H1 (cell line): ENCODE results near the gene LARP4B. TPM values are rescaled to one million over a fixed set of nuclear protein-coding genes. Genes with fewer than 3 reads are reported as not detected.

Experiments used
- CTCF ChIA-PET: fragments of 300-600 bp; sonication (Branson Sonifier 250); formaldehyde crosslinking; loops from one replicate; lab custom pipeline; 2021; ENCODE audit not compliant: partially characterized antibody; lab: Charles Lee
- POLR2A ChIA-PET: fragments of 300-600 bp; sonication (Branson Sonifier 250); formaldehyde crosslinking; loops from one replicate; lab custom pipeline; 2021; ENCODE audit warnings: inconsistent platforms; ENCODE audit not compliant: partially characterized antibody; lab: Charles Lee
- DNase-seq, 2 experiments: peaks; one replicate each; pipeline versions ENCODE4 v3.0.0 to v3.0.0-alpha.2; 2010 to 2022; ENCODE audit warnings: low spot score in 2 of 2, low read depth in 1 of 2, mixed read lengths in 1 of 2
- FAIRE-seq: peaks from 2 replicates; lab custom pipeline; 2011; peaks lifted over from hg19 to GRCh38; lab: Jason Lieb, UNC
- H2AFZ ChIP-seq: 2 replicates; pipeline ENCODE4 v1.8.1; 2012; ENCODE audit warnings: low read length, inconsistent platforms
- H2AK5ac ChIP-seq: 2 replicates; pipeline ENCODE4 v1.6.1; 2013; ENCODE audit warnings: low read depth, low read length
- H2BK120ac ChIP-seq: replicated peaks from 2 replicates; pipeline ENCODE3; 2013; ENCODE audit warnings: low read depth, low read length, inconsistent platforms
- H2BK12ac ChIP-seq: 2 replicates; pipeline ENCODE4 v1.6.1; 2013; ENCODE audit warnings: low read depth, low read length
- H2BK15ac ChIP-seq: 2 replicates; pipeline ENCODE4 v1.6.1; 2013; ENCODE audit warnings: low read length
- H2BK20ac ChIP-seq: 2 replicates; pipeline ENCODE4 v1.6.1; 2013; ENCODE audit warnings: low read length
- H2BK5ac ChIP-seq: 2 replicates; pipeline ENCODE4 v1.6.1; 2013; ENCODE audit warnings: low read depth, low read length
- H3K14ac ChIP-seq: 2 replicates; pipeline ENCODE4 v1.6.1; 2013; ENCODE audit warnings: inconsistent platforms; ENCODE audit not compliant: insufficient read length
- H3K18ac ChIP-seq: 2 replicates; pipeline ENCODE4 v1.6.1; 2013; ENCODE audit warnings: low read length; ENCODE audit errors: extremely low read depth
- H3K23ac ChIP-seq: 2 replicates; pipeline ENCODE4 v1.6.1; 2013; ENCODE audit warnings: inconsistent platforms; ENCODE audit not compliant: insufficient read length
- H3K23me2 ChIP-seq: 2 replicates; pipeline ENCODE4 v1.6.1; 2013; ENCODE audit warnings: low read depth, low read length
- H3K27ac ChIP-seq: 2 replicates; pipeline ENCODE4 v1.6.1; 2011; ENCODE audit warnings: low read depth, low read length, inconsistent platforms
- H3K27me3 ChIP-seq, 4 experiments: replicated peaks in 1 of 4; 1 replicate in 1 of 4; 2 replicates in 3 of 4; pipeline versions ENCODE4 v1.6.1 to v1.8.1; 2011 to 2013; ENCODE audit warnings: low read length in 3 of 4, mild to moderate bottlenecking in 3 of 4, inconsistent platforms in 2 of 4, mixed read lengths in 2 of 4, moderate library complexity in 1 of 4; ENCODE audit not compliant: control insufficient read depth in 3 of 4, insufficient read depth in 3 of 4; ENCODE audit errors: extremely low read depth in 1 of 4
- H3K36me3 ChIP-seq, 4 experiments: 2 replicates each; pipeline versions ENCODE4 v1.6.1 to v1.8.1; 2011 to 2013; ENCODE audit warnings: mild to moderate bottlenecking in 4 of 4, low read length in 3 of 4, moderate library complexity in 2 of 4, control low read depth in 1 of 4, inconsistent platforms in 1 of 4; ENCODE audit not compliant: insufficient read depth in 4 of 4, control insufficient read depth in 2 of 4
- H3K4ac ChIP-seq: replicated peaks from 2 replicates; pipeline ENCODE3; 2013; ENCODE audit warnings: low read length, low read depth, mixed read lengths, inconsistent platforms; ENCODE audit not compliant: insufficient read length
- H3K4me1 ChIP-seq, 4 experiments: replicated peaks in 1 of 4; 1 replicate in 1 of 4; 2 replicates in 3 of 4; pipeline versions ENCODE4 v1.6.1 to v1.8.1; 2011 to 2013; ENCODE audit warnings: low read length in 3 of 4, inconsistent platforms in 2 of 4, mixed read lengths in 1 of 4; ENCODE audit not compliant: insufficient read depth in 4 of 4, control insufficient read depth in 3 of 4
- H3K4me2 ChIP-seq, 2 experiments: 2 replicates each; pipeline versions ENCODE4 v1.6.1 to v1.8.1; 2011 to 2013; ENCODE audit warnings: low read depth in 2 of 2, low read length in 2 of 2, control low read depth in 1 of 2, inconsistent platforms in 1 of 2, mild to moderate bottlenecking in 1 of 2; ENCODE audit not compliant: insufficient read depth in 1 of 2
- H3K4me3 ChIP-seq, 4 experiments: fragments of 200-600, 300-600 bp in 1 of 4; sonication (generic), shearing (Covaris generic), sonication (Bioruptor Twin) in 1 of 4; 2 replicates each; pipeline versions ENCODE4 v1.5.1 to v1.8.1; 2011 to 2016; ENCODE audit warnings: low read length in 4 of 4, low read depth in 3 of 4, control low read depth in 2 of 4, inconsistent platforms in 2 of 4, mild to moderate bottlenecking in 2 of 4, mixed read lengths in 1 of 4, moderate library complexity in 1 of 4; ENCODE audit not compliant: insufficient read depth in 2 of 4; ENCODE audit errors: extremely low read depth in 1 of 4
- H3K56ac ChIP-seq: replicated peaks from 2 replicates; pipeline ENCODE3; 2013; ENCODE audit warnings: low read depth, mild to moderate bottlenecking, mixed read lengths, low read length, inconsistent platforms; ENCODE audit not compliant: insufficient read length
- H3K79me1 ChIP-seq: 2 replicates; pipeline ENCODE4 v1.6.1; 2013; ENCODE audit warnings: low read depth, low read length, control low read depth
- H3K79me2 ChIP-seq, 2 experiments: 2 replicates each; pipeline versions ENCODE4 v1.6.1 to v1.8.1; 2012 to 2013; ENCODE audit warnings: low read length in 2 of 2, mild to moderate bottlenecking in 2 of 2, inconsistent platforms in 1 of 2; ENCODE audit not compliant: insufficient read depth in 2 of 2, control insufficient read depth in 1 of 2
- H3K9ac ChIP-seq, 4 experiments: replicated peaks in 1 of 4; 1 replicate in 1 of 4; 2 replicates in 3 of 4; pipeline versions ENCODE4 v1.6.1 to v1.8.1; 2011 to 2013; ENCODE audit warnings: low read depth in 3 of 4, low read length in 3 of 4, control low read depth in 2 of 4, mild to moderate bottlenecking in 2 of 4, moderate library complexity in 2 of 4, inconsistent platforms in 1 of 4; ENCODE audit errors: extremely low read depth in 1 of 4
- H3K9me3 ChIP-seq, 2 experiments: 2 replicates each; pipeline versions ENCODE4 v1.6.1 to v1.8.1; 2012 to 2013; ENCODE audit warnings: mild to moderate bottlenecking in 2 of 2, moderate library complexity in 2 of 2, control low read depth in 1 of 2, inconsistent platforms in 1 of 2, low read depth in 1 of 2, low read length in 1 of 2, mixed read lengths in 1 of 2; ENCODE audit not compliant: insufficient read depth in 2 of 2
- H4K20me1 ChIP-seq, 2 experiments: replicated peaks in 1 of 2; 2 replicates each; pipeline versions ENCODE3 to v1.8.1; 2011 to 2013; ENCODE audit warnings: inconsistent platforms in 2 of 2, low read length in 2 of 2, mild to moderate bottlenecking in 1 of 2; ENCODE audit not compliant: insufficient read depth in 2 of 2, control insufficient read depth in 1 of 2
- H4K5ac ChIP-seq: 2 replicates; pipeline ENCODE4 v1.6.1; 2013; ENCODE audit warnings: low read length, low read depth, mixed read lengths, inconsistent platforms; ENCODE audit not compliant: insufficient read length
- H4K8ac ChIP-seq: 2 replicates; pipeline ENCODE4 v1.8.0; 2013; ENCODE audit warnings: mild to moderate bottlenecking, moderate library complexity, low read length, inconsistent platforms; ENCODE audit not compliant: insufficient read depth; ENCODE audit errors: extremely low read depth
- H4K91ac ChIP-seq: replicated peaks from 2 replicates; pipeline ENCODE3; 2013; ENCODE audit warnings: low read length, mixed read lengths, inconsistent platforms; ENCODE audit not compliant: insufficient read length
- ASH2L ChIP-seq: fragments of 200-600, 300-600 bp; sonication (generic); IDR thresholded peaks from one replicate; pipeline ENCODE4 v1.7.1; 2017; ENCODE audit warnings: low read length
- ATF2 ChIP-seq: IDR thresholded peaks from 2 replicates; pipeline ENCODE4 v1.6.1; 2012; ENCODE audit warnings: low read length, inconsistent platforms
- CHD2 ChIP-seq: IDR thresholded peaks from 2 replicates; pipeline ENCODE4 v1.6.1; 2012; ENCODE audit warnings: low read length, improper control_type of control experiment
- FOSL1 ChIP-seq: IDR thresholded peaks from 2 replicates; pipeline ENCODE4 v1.6.1; 2011; ENCODE audit warnings: mild to moderate bottlenecking, low read depth, low read length, moderate library complexity; ENCODE audit not compliant: insufficient read depth
- MAFK ChIP-seq: IDR thresholded peaks from 2 replicates; pipeline ENCODE4 v1.6.1; 2012; ENCODE audit warnings: low read depth, mild to moderate bottlenecking, improper control_type of control experiment, low read length
- PHF8 ChIP-seq: fragments of 200-600 bp; sonication (generic); conservative IDR thresholded peaks from 2 replicates; pipeline ENCODE4 v1.7.1; 2012; ENCODE audit warnings: low read depth, mild to moderate bottlenecking, inconsistent platforms, low read length, moderate library complexity
- POLR2A ChIP-seq, 2 experiments: IDR thresholded peaks; 1 replicate in 1 of 2; 2 replicates in 1 of 2; pipeline ENCODE4 v1.6.1; 2011; ENCODE audit warnings: low read depth in 2 of 2, low read length in 2 of 2, mild to moderate bottlenecking in 2 of 2; ENCODE audit errors: control extremely low read depth in 1 of 2
- POU5F1 ChIP-seq: IDR thresholded peaks from 2 replicates; pipeline ENCODE4 v1.6.1; 2011; ENCODE audit warnings: low read depth, mild to moderate bottlenecking, low read length, moderate library complexity
- SIN3A ChIP-seq, 2 experiments: IDR thresholded peaks in 1 of 2; conservative IDR thresholded peaks in 1 of 2; 2 replicates each; pipeline ENCODE4 v1.6.1; 2011 to 2012; ENCODE audit warnings: low read length in 2 of 2, improper control_type of control experiment in 1 of 2, low read depth in 1 of 2, mild to moderate bottlenecking in 1 of 2
- SP1 ChIP-seq: IDR thresholded peaks from 2 replicates; pipeline ENCODE4 v1.6.1; 2011; ENCODE audit warnings: low read depth, low read length
- SP4 ChIP-seq: IDR thresholded peaks from 2 replicates; pipeline ENCODE4 v1.6.1; 2012; ENCODE audit warnings: low read length, inconsistent platforms
- WGBS, 2 experiments: shearing (Covaris generic) in 1 of 2; methylation state at CpG; one replicate each; pipeline versions ENCODE4 v1.1.6 to v1.1.7; 2013 to 2015; ENCODE audit warnings: low lambda C conversion rate in 2 of 2, mixed read lengths in 2 of 2, inconsistent platforms in 1 of 2, low coverage in 1 of 2, missing lambda C conversion rate in 1 of 2; ENCODE audit not compliant: insufficient replicate concordance in 2 of 2, insufficient coverage in 1 of 2, insufficient read length in 1 of 2; ENCODE audit errors: extremely low coverage in 1 of 2, missing lambda C conversion rate in 1 of 2; 5-methylcytosine and 5-hydroxymethylcytosine counted together
- polyA plus RNA-seq, 7 experiments: library from polyadenylated mRNA; depleted of rRNA in 3 of 7; stranded (reverse) in 5 of 7; unstranded in 2 of 7; fragments of >200 nt in 5 of 7; fragments of 200-250 nt in 2 of 7; gene quantifications; 1 replicate in 5 of 7; 2 replicates in 1 of 7; 4 replicates in 1 of 7; pipeline versions ENCODE4 v1.2.1 to v1.2.3, GENCODE V29; 2011 to 2013; ENCODE audit warnings: missing spikeins in 2 of 7, mixed read lengths in 2 of 7
- total RNA-seq: library from RNA; stranded (reverse); fragmentation: NEBNext Ultra II Directional; extraction: Animal tissue kit (Norgen Biotek cat#: 25700); gene quantifications from 2 replicates; pipeline ENCODE4 v1.2.1, GENCODE V29; 2021

The LARP4B gene
- total and polyA plus RNA-seq, 2 of the 8 experiments (the other 6 are each of a cell fraction or from before 2014, with no cell fraction given): 20.1 to 78.6 TPM

GRCh38 chr10:878895-879294, 52.6 kb downstream of the LARP4B start:
- Histone ChIP-seq H3K4me2 (no peak overlapping the region), H4K20me1 (peaks cover 8 to 18% of the 10 kb centered on the region in 2 experiments), H2BK15ac (no peak overlapping the region), H3K18ac (no peak overlapping the region), H3K4ac (no peak overlapping the region), H3K9me3 (no peaks in the 10 kb centered on the region), H4K5ac (no peak overlapping the region), H3K14ac (no peak overlapping the region), H3K79me2 (peaks cover 0 to 23% of the 10 kb centered on the region in 2 experiments; a peak in 3 of 4 replicates), H2BK20ac (no peak overlapping the region), H2BK120ac (no peak overlapping the region), H3K56ac (no peak overlapping the region), H2BK5ac (no peak overlapping the region), H3K36me3 (peaks cover 8 to 39% (median 27%) of the 10 kb centered on the region in 4 experiments), H3K9ac (no peak overlapping the region), H2AK5ac (no peak overlapping the region), H3K4me1 (no peaks in the 10 kb centered on the region), H4K91ac (no peak overlapping the region), H3K27me3 (no peaks in the 10 kb centered on the region), H3K23me2 (no peaks in the 10 kb centered on the region), H4K8ac (no peak overlapping the region), H3K27ac (no peak overlapping the region), H3K79me1 (peaks cover 5% of the 10 kb centered on the region; the same call in 1 of the 2 replicates), H3K4me3 (no peak overlapping the region), H2BK12ac (no peak overlapping the region), H2AFZ (no peak overlapping the region), H3K23ac (no peak overlapping the region)
- FAIRE-seq: no peak
- TF ChIP-seq SP1 (no peak), ATF2 (no peak), SP4 (no peak), FOSL1 (no peak), ASH2L (no peak), CHD2 (no peak), MAFK (no peak), SIN3A (conservative IDR thresholded peaks at IDR 0.05 in 1 of 2, IDR thresholded peaks at IDR 0.05 in 1 of 2; ENCODE audit: low read depth in 1 of 2, low read length in 2 of 2) (no peak), POLR2A (IDR thresholded peaks at IDR 0.05; ENCODE audit: control extremely low read depth in 1 of 2, low read depth in 2 of 2, low read length in 2 of 2) (no peak), PHF8 (no peak), POU5F1 (no peak)
- no peak for DNase-seq
- 93% methylated on average over 3 of the region's 3 CpGs; no CpG with 5 or more reads in 1 of the 2 experiments for WGBS, 2 experiments
- ChIA-PET CTCF (no interaction called here), POLR2A (no interaction called here)
